GM20000 (cell line): ENCODE results near the gene CDIPT.

ENCODE experiments used
- DNase-seq: peaks from one replicate; pipeline ENCODE4 v3.0.0; 2012; ENCODE audit warnings: low spot score
- CTCF ChIP-seq: IDR thresholded peaks from 2 replicates; pipeline ENCODE4 v1.5.1; 2012; ENCODE audit warnings: mild to moderate bottlenecking, control low read depth; ENCODE audit errors: extremely low read depth, missing control alignments

CDIPT gene

GRCh38 chr16:29821643-29822115 is 41.3 kb downstream of the CDIPT start:
- TF ChIP-seq CTCF: no peak
- DNase-seq: no peak

GRCh38 chr16:29820730-29821642 is 42.0 kb downstream of the CDIPT start:
- DNase-seq: peak; percentile 70
- no peak for TF ChIP-seq CTCF

GRCh38 chr16:29820271-29820701 is 42.7 kb downstream of the CDIPT start, which contains the start of gene MVP:
TSS of gene MVP (plus strand) at chr16:29820462. CDS start at chr16:29830550, 10,088 bp downstream.
- TF ChIP-seq CTCF: no peak
- DNase-seq: peak; percentile 66

GRCh38 chr16:29819506-29819905 is 43.5 kb downstream of the CDIPT start:
- DNase-seq: no peak
- no peak for TF ChIP-seq CTCF

- DNase-seq: no peak
- no peak for TF ChIP-seq CTCF
Measured at GRCh38 chr16:29818082-29818481, 44.9 kb downstream of the CDIPT start.

- no peak for TF ChIP-seq CTCF
- peak; percentile 55 for DNase-seq
Measured at GRCh38 chr16:29816694-29817441, 46.2 kb downstream of the CDIPT start.
